Panc1 (cell line): ENCODE results near the gene CAGE1. TPM values are rescaled to one million over a fixed set of nuclear protein-coding genes. Genes with fewer than 3 reads are reported as not detected.

Source experiments
- ATAC-seq: fragments of 200-7000 bp; cut with Tn5 transposase; 2 replicates; pipeline ENCODE4 v1.9.1; 2020; ENCODE audit warnings: mild to moderate bottlenecking, moderate library complexity
- BruUV-seq: library from RNA; stranded (reverse); fragments of 400-500 nt; replicated peaks from 2 replicates; lab custom pipeline; 2021; lab: Mats Ljungman, UMichigan
- CTCF ChIA-PET: fragments of 300-600 bp; sonication (Branson Sonifier 250); formaldehyde crosslinking; loops from one replicate; lab custom pipeline; 2022; ENCODE audit warnings: antibody characterized with exemption; lab: Charles Lee
- POLR2A ChIA-PET: fragments of 300-600 bp; sonication (Branson Sonifier 250); formaldehyde crosslinking; loops from one replicate; lab custom pipeline; 2022; ENCODE audit warnings: antibody characterized with exemption; lab: Charles Lee
- DNase-seq: peaks from one replicate; pipeline ENCODE4 v3.0.0-alpha.2; 2010; ENCODE audit warnings: low read depth, low spot score
- H3K27ac ChIP-seq: 2 replicates; pipeline ENCODE4 v1.5.1; 2011; ENCODE audit warnings: mild to moderate bottlenecking, low read length, inconsistent platforms
- H3K27me3 ChIP-seq: fragments of 200-500 bp; sonication (Bioruptor generic); 2 replicates; pipeline ENCODE4 v1.6.0; 2014; ENCODE audit warnings: low read length, inconsistent platforms; ENCODE audit not compliant: control insufficient read depth, insufficient read depth
- H3K36me3 ChIP-seq: fragments of 200-500 bp; sonication (Bioruptor generic); 2 replicates; pipeline ENCODE4 v1.5.1; 2014; ENCODE audit warnings: inconsistent platforms, mild to moderate bottlenecking, low read length, moderate library complexity; ENCODE audit not compliant: control insufficient read depth, insufficient read depth
- H3K4me1 ChIP-seq: 2 replicates; pipeline ENCODE4 v1.5.1; 2011; ENCODE audit warnings: inconsistent platforms, mild to moderate bottlenecking, low read length, moderate library complexity; ENCODE audit not compliant: control insufficient read depth, insufficient read depth
- H3K4me3 ChIP-seq, 2 experiments: 2 replicates each; pipeline ENCODE4 v1.5.1; 2011 to 2012; ENCODE audit warnings: low read depth in 2 of 2, low read length in 2 of 2, mild to moderate bottlenecking in 2 of 2, inconsistent platforms in 1 of 2, moderate library complexity in 1 of 2
- H3K9me3 ChIP-seq: fragments of 200-500 bp; sonication (Bioruptor generic); 2 replicates; pipeline ENCODE4 v1.5.1; 2014; ENCODE audit warnings: low read depth, mild to moderate bottlenecking, inconsistent platforms, low read length, moderate library complexity; ENCODE audit not compliant: control insufficient read depth, insufficient read depth
- CTCF ChIP-seq: fragments of 450-650 bp; IDR thresholded peaks from 2 replicates; pipeline ENCODE4 v1.5.1; 2017; ENCODE audit warnings: mild to moderate bottlenecking
- POLR2AphosphoS5 ChIP-seq: IDR thresholded peaks from 2 replicates; pipeline ENCODE4 v1.6.1; 2012; ENCODE audit warnings: mild to moderate bottlenecking, low read depth, low read length, moderate library complexity
- REST ChIP-seq, 2 experiments: IDR thresholded peaks; 2 replicates each; pipeline ENCODE4 v1.6.1; 2011 to 2012; ENCODE audit warnings: low read depth in 2 of 2, control low read depth in 1 of 2, low read length in 1 of 2, mild to moderate bottlenecking in 1 of 2, moderate library complexity in 1 of 2; ENCODE audit not compliant: insufficient read depth in 1 of 2
- SIN3A ChIP-seq: IDR thresholded peaks from 2 replicates; pipeline ENCODE4 v1.6.1; 2012; ENCODE audit warnings: low read depth, mild to moderate bottlenecking, low read length, moderate library complexity, borderline replicate concordance; ENCODE audit not compliant: insufficient read depth
- TCF7L2 ChIP-seq: IDR thresholded peaks from 2 replicates; pipeline ENCODE4 v1.6.1; 2011; ENCODE audit warnings: mild to moderate bottlenecking, low read depth, low read length, inconsistent platforms
- in situ Hi-C: cut with HindIII; loops from 2 replicates; pipeline ENCODE4 v1.10.0; 2016; ENCODE audit warnings: low sequenced_read_pairs, low pct_unique_long_range_greater_than_20kb
- intact Hi-C: fragments of 100-400 bp; cut with micrococcal nuclease; formaldehyde crosslinking; loops from one replicate; pipeline ENCODE4 v1.10.0; 2022; ENCODE audit not compliant: unreplicated experiment
- total RNA-seq: library from RNA; stranded (reverse); gene quantifications from one replicate; pipeline ENCODE4 v1.2.1, GENCODE V29; 2021; ENCODE audit not compliant: unreplicated experiment

The CAGE1 gene
- total RNA-seq, 1 experiment from 2014 or later: not detected

GRCh38 chr6:7325750-7326149, 63.8 kb downstream of the CAGE1 start:
- Histone ChIP-seq H3K4me3 (no peak overlapping the region), H3K27me3 (peaks cover 2% of the 10 kb centered on the region; the same call in 1 of the 2 replicates), H3K4me1 (no peaks in the 10 kb centered on the region), H3K9me3 (no peaks in the 10 kb centered on the region), H3K27ac (no peak overlapping the region), H3K36me3 (no peaks in the 10 kb centered on the region)
- ATAC-seq: no peak
- TF ChIP-seq CTCF: no peak
- TF ChIP-seq REST (IDR thresholded peaks at IDR 0.05; ENCODE audit: insufficient read depth in 1 of 2, low read depth in 2 of 2, low read length in 1 of 2): no peak
- TF ChIP-seq TCF7L2: no peak
- BruUV-seq: no TSS peak
- in situ Hi-C loops (no loop called here), intact Hi-C loops (no loop called here)
- DNase-seq: no peak
- CTCF ChIA-PET: interaction anchor here (0.7 kb wide), 1 partner anchor 17 kb away, joined by 9 read pairs; no protein-coding TSS in a partner anchor
- POLR2A ChIA-PET: no interaction called here

- ChIA-PET CTCF (no interaction called here), POLR2A (no interaction called here)
- H3K27me3 ChIP-seq: peaks cover 2% of the 10 kb centered on the region; the same call in 1 of the 2 replicates
- H3K27ac ChIP-seq: no peak overlapping the region
- H3K36me3 ChIP-seq: no peaks in the 10 kb centered on the region
- H3K4me3 ChIP-seq: no peak overlapping the region
- TF ChIP-seq POLR2AphosphoS5: no peak
- TF ChIP-seq SIN3A: no peak
- TF ChIP-seq CTCF: no peak
- no peak for TF ChIP-seq REST (IDR thresholded peaks at IDR 0.05; ENCODE audit: insufficient read depth in 1 of 2, low read depth in 2 of 2, low read length in 1 of 2)
- no peak for TF ChIP-seq TCF7L2
- intact Hi-C loops: no loop called here
- H3K4me1 ChIP-seq: no peaks in the 10 kb centered on the region
- BruUV-seq: no TSS peak
- ATAC-seq (no peak; the same call in 1 of the 2 replicates), DNase-seq (no peak)
- in situ Hi-C loops: no loop called here
- H3K9me3 ChIP-seq: no peaks in the 10 kb centered on the region
These were observed 65.0 kb downstream of the CAGE1 start for GRCh38 chr6:7324520-7324919.
